H1 (cell line): ENCODE data around the gene CPED1. TPM values are rescaled to one million over a fixed set of nuclear protein-coding genes. Genes with fewer than 3 reads are reported as not detected.

Experiments used
- CTCF ChIA-PET: fragments of 300-600 bp; sonication (Branson Sonifier 250); formaldehyde crosslinking; loops from one replicate; lab custom pipeline; 2021; ENCODE audit not compliant: partially characterized antibody; lab: Charles Lee
- POLR2A ChIA-PET: fragments of 300-600 bp; sonication (Branson Sonifier 250); formaldehyde crosslinking; loops from one replicate; lab custom pipeline; 2021; ENCODE audit warnings: inconsistent platforms; ENCODE audit not compliant: partially characterized antibody; lab: Charles Lee
- DNase-seq, 2 experiments: peaks; one replicate each; pipeline versions ENCODE4 v3.0.0 to v3.0.0-alpha.2; 2010 to 2022; ENCODE audit warnings: low spot score in 2 of 2, low read depth in 1 of 2, mixed read lengths in 1 of 2
- FAIRE-seq: peaks from 2 replicates; lab custom pipeline; 2011; peaks lifted over from hg19 to GRCh38; lab: Jason Lieb, UNC
- H2AFZ ChIP-seq: 2 replicates; pipeline ENCODE4 v1.8.1; 2012; ENCODE audit warnings: low read length, inconsistent platforms
- H2AK5ac ChIP-seq: 2 replicates; pipeline ENCODE4 v1.6.1; 2013; ENCODE audit warnings: low read depth, low read length
- H2BK120ac ChIP-seq: replicated peaks from 2 replicates; pipeline ENCODE3; 2013; ENCODE audit warnings: low read depth, low read length, inconsistent platforms
- H2BK12ac ChIP-seq: 2 replicates; pipeline ENCODE4 v1.6.1; 2013; ENCODE audit warnings: low read depth, low read length
- H2BK15ac ChIP-seq: 2 replicates; pipeline ENCODE4 v1.6.1; 2013; ENCODE audit warnings: low read length
- H2BK20ac ChIP-seq: 2 replicates; pipeline ENCODE4 v1.6.1; 2013; ENCODE audit warnings: low read length
- H2BK5ac ChIP-seq: 2 replicates; pipeline ENCODE4 v1.6.1; 2013; ENCODE audit warnings: low read depth, low read length
- H3K14ac ChIP-seq: 2 replicates; pipeline ENCODE4 v1.6.1; 2013; ENCODE audit warnings: inconsistent platforms; ENCODE audit not compliant: insufficient read length
- H3K18ac ChIP-seq: 2 replicates; pipeline ENCODE4 v1.6.1; 2013; ENCODE audit warnings: low read length; ENCODE audit errors: extremely low read depth
- H3K23ac ChIP-seq: 2 replicates; pipeline ENCODE4 v1.6.1; 2013; ENCODE audit warnings: inconsistent platforms; ENCODE audit not compliant: insufficient read length
- H3K23me2 ChIP-seq: 2 replicates; pipeline ENCODE4 v1.6.1; 2013; ENCODE audit warnings: low read depth, low read length
- H3K27ac ChIP-seq: 2 replicates; pipeline ENCODE4 v1.6.1; 2011; ENCODE audit warnings: low read depth, low read length, inconsistent platforms
- H3K27me3 ChIP-seq, 4 experiments: replicated peaks in 1 of 4; 1 replicate in 1 of 4; 2 replicates in 3 of 4; pipeline versions ENCODE4 v1.6.1 to v1.8.1; 2011 to 2013; ENCODE audit warnings: low read length in 3 of 4, mild to moderate bottlenecking in 3 of 4, inconsistent platforms in 2 of 4, mixed read lengths in 2 of 4, moderate library complexity in 1 of 4; ENCODE audit not compliant: control insufficient read depth in 3 of 4, insufficient read depth in 3 of 4; ENCODE audit errors: extremely low read depth in 1 of 4
- H3K36me3 ChIP-seq, 4 experiments: 2 replicates each; pipeline versions ENCODE4 v1.6.1 to v1.8.1; 2011 to 2013; ENCODE audit warnings: mild to moderate bottlenecking in 4 of 4, low read length in 3 of 4, moderate library complexity in 2 of 4, control low read depth in 1 of 4, inconsistent platforms in 1 of 4; ENCODE audit not compliant: insufficient read depth in 4 of 4, control insufficient read depth in 2 of 4
- H3K4ac ChIP-seq: replicated peaks from 2 replicates; pipeline ENCODE3; 2013; ENCODE audit warnings: low read length, low read depth, mixed read lengths, inconsistent platforms; ENCODE audit not compliant: insufficient read length
- H3K4me1 ChIP-seq, 4 experiments: replicated peaks in 1 of 4; 1 replicate in 1 of 4; 2 replicates in 3 of 4; pipeline versions ENCODE4 v1.6.1 to v1.8.1; 2011 to 2013; ENCODE audit warnings: low read length in 3 of 4, inconsistent platforms in 2 of 4, mixed read lengths in 1 of 4; ENCODE audit not compliant: insufficient read depth in 4 of 4, control insufficient read depth in 3 of 4
- H3K4me2 ChIP-seq, 2 experiments: 2 replicates each; pipeline versions ENCODE4 v1.6.1 to v1.8.1; 2011 to 2013; ENCODE audit warnings: low read depth in 2 of 2, low read length in 2 of 2, control low read depth in 1 of 2, inconsistent platforms in 1 of 2, mild to moderate bottlenecking in 1 of 2; ENCODE audit not compliant: insufficient read depth in 1 of 2
- H3K4me3 ChIP-seq, 4 experiments: fragments of 200-600, 300-600 bp in 1 of 4; sonication (generic), shearing (Covaris generic), sonication (Bioruptor Twin) in 1 of 4; 2 replicates each; pipeline versions ENCODE4 v1.5.1 to v1.8.1; 2011 to 2016; ENCODE audit warnings: low read length in 4 of 4, low read depth in 3 of 4, control low read depth in 2 of 4, inconsistent platforms in 2 of 4, mild to moderate bottlenecking in 2 of 4, mixed read lengths in 1 of 4, moderate library complexity in 1 of 4; ENCODE audit not compliant: insufficient read depth in 2 of 4; ENCODE audit errors: extremely low read depth in 1 of 4
- H3K56ac ChIP-seq: replicated peaks from 2 replicates; pipeline ENCODE3; 2013; ENCODE audit warnings: low read depth, mild to moderate bottlenecking, mixed read lengths, low read length, inconsistent platforms; ENCODE audit not compliant: insufficient read length
- H3K79me1 ChIP-seq: 2 replicates; pipeline ENCODE4 v1.6.1; 2013; ENCODE audit warnings: low read depth, low read length, control low read depth
- H3K79me2 ChIP-seq, 2 experiments: 2 replicates each; pipeline versions ENCODE4 v1.6.1 to v1.8.1; 2012 to 2013; ENCODE audit warnings: low read length in 2 of 2, mild to moderate bottlenecking in 2 of 2, inconsistent platforms in 1 of 2; ENCODE audit not compliant: insufficient read depth in 2 of 2, control insufficient read depth in 1 of 2
- H3K9ac ChIP-seq, 4 experiments: replicated peaks in 1 of 4; 1 replicate in 1 of 4; 2 replicates in 3 of 4; pipeline versions ENCODE4 v1.6.1 to v1.8.1; 2011 to 2013; ENCODE audit warnings: low read depth in 3 of 4, low read length in 3 of 4, control low read depth in 2 of 4, mild to moderate bottlenecking in 2 of 4, moderate library complexity in 2 of 4, inconsistent platforms in 1 of 4; ENCODE audit errors: extremely low read depth in 1 of 4
- H3K9me3 ChIP-seq, 2 experiments: 2 replicates each; pipeline versions ENCODE4 v1.6.1 to v1.8.1; 2012 to 2013; ENCODE audit warnings: mild to moderate bottlenecking in 2 of 2, moderate library complexity in 2 of 2, control low read depth in 1 of 2, inconsistent platforms in 1 of 2, low read depth in 1 of 2, low read length in 1 of 2, mixed read lengths in 1 of 2; ENCODE audit not compliant: insufficient read depth in 2 of 2
- H4K20me1 ChIP-seq, 2 experiments: replicated peaks in 1 of 2; 2 replicates each; pipeline versions ENCODE3 to v1.8.1; 2011 to 2013; ENCODE audit warnings: inconsistent platforms in 2 of 2, low read length in 2 of 2, mild to moderate bottlenecking in 1 of 2; ENCODE audit not compliant: insufficient read depth in 2 of 2, control insufficient read depth in 1 of 2
- H4K5ac ChIP-seq: 2 replicates; pipeline ENCODE4 v1.6.1; 2013; ENCODE audit warnings: low read length, low read depth, mixed read lengths, inconsistent platforms; ENCODE audit not compliant: insufficient read length
- H4K8ac ChIP-seq: 2 replicates; pipeline ENCODE4 v1.8.0; 2013; ENCODE audit warnings: mild to moderate bottlenecking, moderate library complexity, low read length, inconsistent platforms; ENCODE audit not compliant: insufficient read depth; ENCODE audit errors: extremely low read depth
- H4K91ac ChIP-seq: replicated peaks from 2 replicates; pipeline ENCODE3; 2013; ENCODE audit warnings: low read length, mixed read lengths, inconsistent platforms; ENCODE audit not compliant: insufficient read length
- BACH1 ChIP-seq: IDR thresholded peaks from 2 replicates; pipeline ENCODE4 v1.6.1; 2012; ENCODE audit warnings: low read length, improper control_type of control experiment
- CBX5 ChIP-seq: fragments of 300-800, 300-1000 bp; sonication (generic); IDR thresholded peaks from 2 replicates; pipeline ENCODE4 v1.7.1; 2016; ENCODE audit warnings: antibody characterized with exemption, low read length, low read depth
- CEBPB ChIP-seq: IDR thresholded peaks from 2 replicates; pipeline ENCODE4 v1.6.1; 2012; ENCODE audit warnings: low read depth, low read length
- CHD2 ChIP-seq: IDR thresholded peaks from 2 replicates; pipeline ENCODE4 v1.6.1; 2012; ENCODE audit warnings: low read length, improper control_type of control experiment
- EGR1 ChIP-seq: IDR thresholded peaks from 2 replicates; pipeline ENCODE4 v1.6.1; 2011; ENCODE audit warnings: low read depth, low read length, borderline replicate concordance
- GTF2F1 ChIP-seq: IDR thresholded peaks from 2 replicates; pipeline ENCODE4 v1.6.1; 2012; ENCODE audit warnings: low read depth, low read length, improper control_type of control experiment, borderline replicate concordance
- KDM4A ChIP-seq: IDR thresholded peaks from one replicate; pipeline ENCODE4 v1.7.1; 2012; ENCODE audit warnings: low read depth, mild to moderate bottlenecking, moderate library complexity, low read length, inconsistent platforms; ENCODE audit not compliant: severe bottlenecking
- MAFK ChIP-seq: IDR thresholded peaks from 2 replicates; pipeline ENCODE4 v1.6.1; 2012; ENCODE audit warnings: low read depth, mild to moderate bottlenecking, improper control_type of control experiment, low read length
- NRF1 ChIP-seq: IDR thresholded peaks from 2 replicates; pipeline ENCODE4 v1.6.1; 2011; ENCODE audit warnings: mild to moderate bottlenecking, low read depth, low read length, improper control_type of control experiment
- SP1 ChIP-seq: IDR thresholded peaks from 2 replicates; pipeline ENCODE4 v1.6.1; 2011; ENCODE audit warnings: low read depth, low read length
- TAF1 ChIP-seq: IDR thresholded peaks from 2 replicates; pipeline ENCODE4 v1.6.1; 2011; ENCODE audit warnings: mild to moderate bottlenecking, low read depth, low read length
- WGBS, 2 experiments: shearing (Covaris generic) in 1 of 2; methylation state at CpG; one replicate each; pipeline versions ENCODE4 v1.1.6 to v1.1.7; 2013 to 2015; ENCODE audit warnings: low lambda C conversion rate in 2 of 2, mixed read lengths in 2 of 2, inconsistent platforms in 1 of 2, low coverage in 1 of 2, missing lambda C conversion rate in 1 of 2; ENCODE audit not compliant: insufficient replicate concordance in 2 of 2, insufficient coverage in 1 of 2, insufficient read length in 1 of 2; ENCODE audit errors: extremely low coverage in 1 of 2, missing lambda C conversion rate in 1 of 2; 5-methylcytosine and 5-hydroxymethylcytosine counted together
- polyA plus RNA-seq, 7 experiments: library from polyadenylated mRNA; depleted of rRNA in 3 of 7; stranded (reverse) in 5 of 7; unstranded in 2 of 7; fragments of >200 nt in 5 of 7; fragments of 200-250 nt in 2 of 7; gene quantifications; 1 replicate in 5 of 7; 2 replicates in 1 of 7; 4 replicates in 1 of 7; pipeline versions ENCODE4 v1.2.1 to v1.2.3, GENCODE V29; 2011 to 2013; ENCODE audit warnings: missing spikeins in 2 of 7, mixed read lengths in 2 of 7
- total RNA-seq: library from RNA; stranded (reverse); fragmentation: NEBNext Ultra II Directional; extraction: Animal tissue kit (Norgen Biotek cat#: 25700); gene quantifications from 2 replicates; pipeline ENCODE4 v1.2.1, GENCODE V29; 2021
- TF ChIP-seq, protein P1 (sequence below), 3 experiments: IDR thresholded peaks; 1 replicate in 2 of 3; 2 replicates in 1 of 3; pipeline versions ENCODE4 v1.5.1 to v1.6.1; 2011; ENCODE audit warnings: low read length in 3 of 3, mild to moderate bottlenecking in 3 of 3, inconsistent platforms in 2 of 3, low read depth in 1 of 3, moderate library complexity in 1 of 3; ENCODE audit not compliant: insufficient read depth in 1 of 3; ENCODE audit errors: control extremely low read depth in 1 of 3

Gene CPED1
- total and polyA plus RNA-seq, 2 of the 8 experiments (the other 6 are each of a cell fraction or from before 2014, with no cell fraction given), result 0.08 to 0.39 TPM

GRCh38 chr7:121153995-121154394, 165.5 kb downstream of the CPED1 start:
- Histone ChIP-seq H2BK5ac (no peak overlapping the region), H2BK12ac (no peak overlapping the region), H2BK20ac (no peak overlapping the region), H2BK120ac (no peak overlapping the region), H4K8ac (no peak overlapping the region), H3K4me3 (no peak overlapping the region), H3K23ac (no peak overlapping the region), H3K14ac (no peak overlapping the region), H3K79me2 (no peaks in the 10 kb centered on the region), H2AFZ (no peak overlapping the region), H3K27me3 (no peaks in the 10 kb centered on the region), H3K18ac (no peak overlapping the region), H3K4ac (no peak overlapping the region), H3K36me3 (no peaks in the 10 kb centered on the region), H3K4me2 (no peak overlapping the region), H4K91ac (no peak overlapping the region), H3K4me1 (no peaks in the 10 kb centered on the region), H3K27ac (no peak overlapping the region), H3K9me3 (no peaks in the 10 kb centered on the region), H2AK5ac (no peak overlapping the region), H4K20me1 (no peaks in the 10 kb centered on the region), H3K56ac (no peak overlapping the region), H2BK15ac (no peak overlapping the region), H4K5ac (no peak overlapping the region), H3K23me2 (no peaks in the 10 kb centered on the region), H3K79me1 (no peaks in the 10 kb centered on the region), H3K9ac (no peak overlapping the region)
- POLR2A ChIA-PET, result no interaction called here
- FAIRE-seq (no peak), DNase-seq (no peak)
- CTCF ChIA-PET, result interaction anchor here (1.0 kb wide), 1 partner anchor 428 kb away, joined by 3 read pairs; no protein-coding TSS in a partner anchor
- TF ChIP-seq NRF1 (no peak), EGR1 (no peak), CBX5 (no peak), CEBPB (no peak), SP1 (no peak), BACH1 (no peak), GTF2F1 (no peak), KDM4A (no peak), MAFK (no peak), CHD2 (no peak), TAF1 (no peak)
- TF ChIP-seq, protein P1, sequence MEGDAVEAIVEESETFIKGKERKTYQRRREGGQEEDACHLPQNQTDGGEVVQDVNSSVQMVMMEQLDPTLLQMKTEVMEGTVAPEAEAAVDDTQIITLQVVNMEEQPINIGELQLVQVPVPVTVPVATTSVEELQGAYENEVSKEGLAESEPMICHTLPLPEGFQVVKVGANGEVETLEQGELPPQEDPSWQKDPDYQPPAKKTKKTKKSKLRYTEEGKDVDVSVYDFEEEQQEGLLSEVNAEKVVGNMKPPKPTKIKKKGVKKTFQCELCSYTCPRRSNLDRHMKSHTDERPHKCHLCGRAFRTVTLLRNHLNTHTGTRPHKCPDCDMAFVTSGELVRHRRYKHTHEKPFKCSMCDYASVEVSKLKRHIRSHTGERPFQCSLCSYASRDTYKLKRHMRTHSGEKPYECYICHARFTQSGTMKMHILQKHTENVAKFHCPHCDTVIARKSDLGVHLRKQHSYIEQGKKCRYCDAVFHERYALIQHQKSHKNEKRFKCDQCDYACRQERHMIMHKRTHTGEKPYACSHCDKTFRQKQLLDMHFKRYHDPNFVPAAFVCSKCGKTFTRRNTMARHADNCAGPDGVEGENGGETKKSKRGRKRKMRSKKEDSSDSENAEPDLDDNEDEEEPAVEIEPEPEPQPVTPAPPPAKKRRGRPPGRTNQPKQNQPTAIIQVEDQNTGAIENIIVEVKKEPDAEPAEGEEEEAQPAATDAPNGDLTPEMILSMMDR (IDR thresholded peaks at IDR 0.05; ENCODE audit: control extremely low read depth in 1 of 3, insufficient read depth in 1 of 3, low read depth in 1 of 3, low read length in 3 of 3), result no peak
- 90% methylated on average over 1 of the region's 1 CpG; no CpG with 5 or more reads in 1 of the 2 experiments for WGBS, 2 experiments
